Femur (tissue), 1 donor: ENCODE measurements around the gene BTBD9.
A peak's percentile ranks its signal among the peaks of the same experiment; 100 is the strongest.
"Not testable (repeated sequence)": the region's sequence is repeated elsewhere in the genome, so short reads cannot be mapped to it uniquely, and the experiment has no call there.

ENCODE experiments used
- DNase-seq: peaks from one replicate; pipeline ENCODE4 v3.0.0-alpha.2; 2017

Gene BTBD9

DNA sequence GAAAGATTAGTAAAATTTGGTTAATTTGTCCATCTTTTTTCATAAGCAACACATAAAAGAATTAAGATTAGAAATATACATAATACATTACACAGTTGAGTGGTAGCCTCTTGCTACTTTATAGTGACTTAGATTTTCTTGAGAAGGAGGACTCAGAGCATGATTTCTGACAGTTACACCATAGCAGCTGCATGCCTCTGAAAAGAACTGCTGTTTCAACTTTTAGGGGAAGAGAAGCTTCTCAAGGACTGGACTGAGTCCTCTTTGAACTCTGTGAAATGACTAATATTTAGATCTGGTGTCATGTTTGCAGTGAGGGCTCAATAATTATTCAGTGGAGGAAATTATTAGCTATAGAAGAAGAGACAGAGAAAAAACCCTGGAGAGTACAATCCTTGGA lies 272.5 kb downstream of the BTBD9 start:
- DNase-seq, result no peak

DNA sequence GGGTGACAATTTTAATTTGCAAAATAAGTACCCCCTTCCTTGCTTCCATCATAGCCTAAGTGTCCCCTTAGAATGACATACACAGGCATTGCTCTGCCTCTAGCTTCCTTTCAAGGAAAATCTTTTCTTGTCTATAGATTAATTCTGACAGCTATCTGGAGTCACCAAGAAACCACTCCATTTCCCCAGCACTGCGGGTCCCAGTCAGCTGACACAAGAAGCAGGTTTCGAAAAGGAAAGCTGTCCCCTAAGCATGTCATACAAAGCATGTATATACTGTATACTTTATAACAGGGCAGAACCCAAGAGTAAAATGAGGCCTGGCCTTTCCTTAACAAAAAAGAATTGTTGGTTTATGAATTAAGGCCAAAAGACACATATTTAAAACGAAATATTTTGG lies 273.5 kb downstream of the BTBD9 start:
- no peak for DNase-seq

DNA sequence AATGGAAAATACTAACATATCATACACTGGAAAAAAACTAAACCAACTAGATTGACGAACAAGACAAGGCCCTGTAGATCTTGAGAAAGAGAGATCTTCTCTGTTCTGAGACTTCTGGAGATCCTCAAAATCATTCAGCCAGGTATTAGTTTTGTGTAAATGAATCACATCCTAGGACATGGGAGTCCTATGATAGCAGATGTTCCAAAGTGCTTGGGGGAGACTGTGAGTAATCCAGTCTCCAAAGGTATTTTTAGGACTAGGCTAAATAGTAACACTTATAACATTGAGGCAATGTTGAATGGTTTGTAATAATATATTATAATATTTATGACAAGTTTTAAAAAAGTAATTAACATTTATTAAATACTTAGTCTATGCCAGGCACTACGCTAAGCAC lies 275.0 kb downstream of the BTBD9 start:
- DNase-seq, result no peak

DNA sequence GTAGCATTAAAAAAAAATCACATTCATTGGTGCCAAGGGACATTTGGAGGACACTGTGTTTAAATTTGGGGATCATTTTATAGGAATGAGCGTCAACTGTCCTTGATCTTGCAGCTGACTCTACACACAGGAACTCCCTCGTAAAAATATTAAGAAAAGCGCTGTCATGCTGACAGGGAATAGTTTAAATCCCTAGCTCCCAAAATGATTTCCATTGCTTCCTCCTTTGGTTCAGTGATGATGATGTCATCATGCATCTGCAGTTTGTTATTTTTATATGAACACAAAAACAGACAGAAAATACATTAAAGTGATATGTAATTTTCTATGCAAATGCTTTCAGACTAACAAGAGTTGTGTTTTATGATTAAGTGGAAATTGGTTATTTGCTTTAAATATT lies 275.6 kb downstream of the BTBD9 start:
- no peak for DNase-seq

DNA sequence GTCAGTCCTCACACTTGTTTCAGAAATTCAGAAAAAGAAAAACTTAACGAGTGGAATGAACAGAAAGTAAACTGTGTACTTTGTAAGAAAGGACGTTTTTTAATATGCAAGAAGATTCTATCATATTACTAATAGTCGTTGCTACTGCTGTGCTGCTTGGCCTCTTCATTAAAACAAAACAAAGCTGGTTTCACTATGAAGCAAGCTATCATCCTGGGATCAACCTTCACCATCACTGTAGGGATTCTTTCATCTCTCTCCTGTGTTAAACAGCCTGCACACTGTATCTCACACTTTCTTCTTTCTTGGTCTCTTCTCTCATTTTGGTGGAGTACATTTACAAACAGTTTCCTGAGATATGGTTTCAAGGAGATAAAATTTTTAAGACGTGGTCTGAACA lies 284.2 kb downstream of the BTBD9 start:
- DNase-seq, result no peak

- no peak for DNase-seq
These were observed 284.8 kb downstream of the BTBD9 start for GRCh38 chr6:38354905-38355304.

DNA sequence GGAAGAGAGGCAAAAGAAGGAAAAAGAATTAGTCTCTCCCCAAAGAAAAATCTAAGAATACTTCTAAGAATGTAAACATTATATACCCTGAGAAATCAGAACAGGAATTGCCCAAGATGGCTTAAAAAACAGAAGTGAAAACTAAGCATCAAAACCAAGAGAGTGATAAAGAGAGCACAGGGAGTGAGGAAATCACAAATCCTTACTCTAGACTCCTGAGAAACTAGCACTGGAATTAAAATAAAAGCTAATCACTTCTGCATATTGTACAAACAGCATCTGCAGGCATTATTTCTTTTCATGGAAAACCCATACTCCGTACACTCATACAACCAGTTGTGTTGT lies 285.7 kb downstream of the BTBD9 start:
- DNase-seq, result no peak

GRCh38 chr6:38353310-38354036 lies 286.3 kb downstream of the BTBD9 start:
- DNase-seq, result no peak

GRCh38 chr6:38352636-38353035 lies 287.1 kb downstream of the BTBD9 start:
- DNase-seq, result no peak

GRCh38 chr6:38350942-38351341 lies 288.8 kb downstream of the BTBD9 start:
- peak; percentile 46 for DNase-seq

- no peak for DNase-seq
These were observed 289.5 kb downstream of the BTBD9 start for GRCh38 chr6:38350220-38350619.

- no peak for DNase-seq
These were observed 289.9 kb downstream of the BTBD9 start for GRCh38 chr6:38349795-38350194.

- DNase-seq, result no peak
These were observed 290.5 kb downstream of the BTBD9 start for GRCh38 chr6:38349221-38349620.

DNA sequence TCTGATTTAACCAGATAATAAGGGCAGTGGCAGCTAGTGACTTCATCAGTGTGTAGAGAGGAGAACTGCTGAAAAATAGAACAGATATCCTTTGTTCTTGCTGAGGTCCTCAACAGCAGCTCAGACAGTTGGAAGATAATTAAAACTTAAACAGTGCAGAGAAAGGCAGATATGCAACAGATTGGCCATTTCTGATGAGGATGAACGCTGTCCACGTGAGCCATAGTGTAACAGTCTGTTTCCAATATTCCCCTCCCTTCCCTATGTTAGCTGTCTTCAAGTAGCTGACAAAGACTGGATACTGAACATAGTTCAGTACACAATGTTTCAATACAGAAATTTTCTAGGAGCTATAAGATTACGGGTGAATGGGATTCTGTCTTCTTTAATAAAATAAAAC lies 291.4 kb downstream of the BTBD9 start:
- no peak for DNase-seq

GRCh38 chr6:38347829-38348228 lies 291.9 kb downstream of the BTBD9 start:
- not testable (repeated sequence) for DNase-seq

GRCh38 chr6:38346291-38347079 lies 293.2 kb downstream of the BTBD9 start:
- no peak for DNase-seq

DNA sequence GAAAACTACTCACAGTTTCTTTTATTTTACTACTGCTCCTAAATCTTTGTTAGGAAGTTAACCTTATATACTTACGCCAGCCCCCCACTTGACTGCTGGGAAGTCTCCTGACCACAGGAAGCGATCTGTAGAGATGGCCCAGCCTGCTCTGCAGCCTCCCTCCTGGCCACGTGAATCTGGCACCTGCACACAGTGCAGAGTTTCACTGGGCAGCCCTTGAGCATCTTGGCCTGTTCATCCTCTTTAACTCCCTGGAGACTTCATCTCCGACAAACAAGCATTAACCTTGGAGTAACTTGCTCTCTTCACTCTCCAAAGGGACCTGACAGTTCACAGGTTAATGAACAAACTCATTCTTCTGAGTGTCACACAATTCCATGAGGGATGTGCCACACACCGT lies 294.1 kb downstream of the BTBD9 start:
- no peak for DNase-seq

GRCh38 chr6:38341496-38341895 lies 298.2 kb downstream of the BTBD9 start:
- no peak for DNase-seq

DNA sequence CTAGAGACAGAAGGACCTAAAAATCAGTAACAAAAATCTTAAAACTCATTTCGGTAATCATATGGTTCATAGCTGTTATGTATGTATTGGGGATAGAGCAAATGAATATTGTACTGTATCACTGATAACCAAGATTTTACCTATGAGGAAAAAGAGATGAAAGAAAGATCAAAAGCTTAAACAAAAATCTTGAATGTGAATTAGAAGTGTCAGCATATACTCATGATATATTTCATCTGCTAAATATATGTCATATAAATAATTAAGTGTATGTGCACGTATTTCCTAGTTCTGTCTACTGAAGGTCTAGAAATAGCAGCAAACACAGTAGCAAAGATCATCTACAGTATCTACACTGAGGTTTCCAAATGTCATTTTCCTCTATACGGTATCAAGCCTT lies 299.8 kb downstream of the BTBD9 start:
- DNase-seq, result no peak

DNA sequence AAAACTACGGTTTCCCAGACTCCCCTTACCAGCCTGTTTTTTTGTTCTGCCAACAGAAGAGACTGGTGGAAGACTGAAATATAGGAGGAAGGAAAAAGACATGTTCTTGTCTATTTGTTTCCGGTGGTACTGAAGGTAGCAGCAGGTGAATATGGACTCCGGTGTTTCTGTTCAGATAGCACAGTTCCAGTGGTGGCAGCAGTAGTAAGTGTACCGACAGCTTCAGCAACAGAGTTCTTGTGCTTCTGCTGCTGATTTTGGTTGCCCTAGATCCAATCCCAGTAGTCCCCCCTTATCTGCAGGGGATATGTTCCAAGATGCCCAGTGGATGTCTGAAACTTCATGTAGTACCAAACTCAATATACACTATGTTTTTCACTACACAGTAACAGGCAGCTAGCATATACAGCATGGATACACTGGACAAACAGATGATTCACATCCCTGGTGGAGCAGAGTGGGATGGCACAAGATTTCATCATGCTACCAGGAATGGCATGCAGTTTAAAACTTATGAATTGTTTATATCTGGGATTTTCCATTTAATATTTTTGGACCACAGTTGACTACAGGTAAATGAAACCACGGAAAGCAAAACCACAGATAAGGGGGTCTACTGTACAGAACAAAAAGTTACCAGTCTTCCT lies 301.8 kb downstream of the BTBD9 start:
- DNase-seq, result no peak

DNA sequence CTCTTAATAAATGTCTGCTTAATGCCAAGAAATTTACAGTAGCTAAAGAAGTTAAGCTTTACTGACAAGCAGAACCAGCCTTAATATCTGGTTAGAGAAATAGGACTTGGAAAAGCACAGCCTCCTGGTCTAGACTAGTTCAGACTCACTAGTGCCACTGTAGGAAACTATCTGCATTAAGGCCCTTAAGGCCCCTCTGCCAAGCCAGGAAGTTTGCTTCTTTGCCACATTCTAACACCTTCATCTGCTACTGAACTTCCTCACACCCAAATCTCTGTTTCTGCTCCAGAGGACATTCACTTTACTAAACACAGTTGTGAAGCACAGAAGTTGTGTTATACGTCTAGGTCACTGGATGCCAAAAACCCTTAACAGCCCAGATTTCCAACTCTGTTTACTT lies 302.8 kb downstream of the BTBD9 start:
- DNase-seq, result no peak

DNA sequence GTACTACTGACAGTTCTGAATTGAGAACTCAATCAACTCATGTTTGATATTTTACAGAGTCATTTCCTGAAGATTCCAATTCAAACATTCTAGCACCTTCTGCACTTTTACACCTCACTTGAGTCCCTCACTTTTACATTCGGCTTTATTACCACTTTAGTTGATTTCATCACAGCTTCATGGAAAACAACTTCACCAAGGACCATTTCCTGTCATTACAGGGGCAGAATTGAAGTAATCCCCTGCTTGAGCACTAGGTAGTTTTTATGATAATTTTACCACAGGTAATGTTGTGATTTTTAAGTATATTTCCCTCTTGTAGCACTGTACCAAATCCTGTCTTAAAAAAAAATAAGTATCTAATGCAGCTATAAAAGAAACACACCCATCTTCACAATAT lies 312.9 kb downstream of the BTBD9 start:
- no peak for DNase-seq

DNA sequence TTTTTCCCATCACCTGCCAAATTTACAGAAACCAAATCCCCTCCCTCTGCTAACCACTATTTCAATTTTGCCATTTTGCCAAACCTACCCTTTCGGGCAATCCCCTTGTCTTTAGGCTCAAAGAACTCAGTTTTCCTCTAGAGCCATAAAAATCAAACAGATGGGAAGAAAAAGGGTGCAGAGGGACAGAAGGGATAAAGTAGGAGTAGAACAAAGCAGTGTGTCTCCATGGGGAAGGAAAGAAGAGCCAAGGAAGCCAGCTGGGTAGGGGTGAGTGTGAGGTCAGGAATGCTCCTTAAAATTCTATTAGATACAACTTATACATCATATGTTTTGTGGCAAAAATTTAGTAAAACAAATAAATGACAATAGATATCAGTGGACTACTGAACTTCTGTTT lies 316.5 kb downstream of the BTBD9 start:
- DNase-seq, result peak; percentile 46

GRCh38 chr6:38322138-38322537 lies 317.6 kb downstream of the BTBD9 start:
- DNase-seq, result no peak
